SK-N-MC (cell line): ENCODE results near the gene FAM107B.

Experiments used
- DNase-seq: peaks from one replicate; pipeline ENCODE4 v3.0.0-alpha.2; 2011; ENCODE audit warnings: low read depth, low spot score
- H3K27ac ChIP-seq: fragments of 200-600 bp; sonication (generic); 2 replicates; pipeline ENCODE4 v1.5.1; 2016; ENCODE audit warnings: mixed run types
- H3K36me3 ChIP-seq: fragments of 200-600 bp; sonication (generic); 2 replicates; pipeline ENCODE4 v1.6.1; 2017; ENCODE audit warnings: antibody characterized with exemption, low read length, mixed read lengths; ENCODE audit not compliant: insufficient read depth
- H3K4me3 ChIP-seq: fragments of 200-600 bp; sonication (generic); 2 replicates; pipeline ENCODE4 v1.5.1; 2016
- H3K9ac ChIP-seq: fragments of 200-600 bp; sonication (generic); 2 replicates; pipeline ENCODE4 v1.8.0; 2017; ENCODE audit warnings: mixed run types, mixed read lengths; ENCODE audit not compliant: insufficient read length
- H3K9me3 ChIP-seq: fragments of 200-600 bp; sonication (generic); 2 replicates; pipeline ENCODE4 v1.6.1; 2017; ENCODE audit warnings: low read depth, mild to moderate bottlenecking, antibody characterized with exemption, low read length, moderate library complexity, mixed read lengths
- EZH2 ChIP-seq: fragments of 200-600 bp; sonication (generic); IDR thresholded peaks from one replicate; pipeline ENCODE4 v1.6.1; 2017; ENCODE audit warnings: antibody characterized with exemption
- FOXP2 ChIP-seq: optimal IDR thresholded peaks from 2 replicates; pipeline ENCODE3; 2011; ENCODE audit warnings: mild to moderate bottlenecking, moderate library complexity; ENCODE audit not compliant: insufficient read depth; ENCODE audit errors: extremely low read length, control extremely low read depth
- POLR2AphosphoS5 ChIP-seq: IDR thresholded peaks from 2 replicates; pipeline ENCODE4 v1.6.1; 2012; ENCODE audit warnings: mild to moderate bottlenecking, low read depth, low read length, borderline replicate concordance

Gene FAM107B

GRCh38 chr10:14670551-14671240 is 104.0 kb downstream of the FAM107B start:
- Histone ChIP-seq H3K4me3 (no peak overlapping the region), H3K36me3 (no peaks in the 10 kb centered on the region), H3K27ac (no peak overlapping the region), H3K9me3 (no peaks in the 10 kb centered on the region), H3K9ac (no peak overlapping the region)
- TF ChIP-seq EZH2 = no peak
- no peak for TF ChIP-seq POLR2AphosphoS5
- TF ChIP-seq FOXP2 = no peak
- no peak for DNase-seq

GRCh38 chr10:14669576-14669975 is 105.1 kb downstream of the FAM107B start:
- Histone ChIP-seq H3K9ac (no peak overlapping the region), H3K4me3 (no peak overlapping the region), H3K27ac (no peak overlapping the region), H3K9me3 (no peaks in the 10 kb centered on the region), H3K36me3 (no peaks in the 10 kb centered on the region)
- DNase-seq = no peak
- no peak for TF ChIP-seq EZH2
- no peak for TF ChIP-seq FOXP2
- no peak for TF ChIP-seq POLR2AphosphoS5

GRCh38 chr10:14667781-14668180 is 106.9 kb downstream of the FAM107B start:
- Histone ChIP-seq H3K9ac (no peak overlapping the region), H3K4me3 (no peak overlapping the region), H3K36me3 (no peaks in the 10 kb centered on the region), H3K27ac (no peak overlapping the region), H3K9me3 (no peaks in the 10 kb centered on the region)
- TF ChIP-seq FOXP2 (no peak), POLR2AphosphoS5 (no peak), EZH2 (no peak)
- DNase-seq = no peak

- no peaks in the 10 kb centered on the region for H3K36me3 ChIP-seq
- H3K9me3 ChIP-seq = no peaks in the 10 kb centered on the region
- no peak overlapping the region for H3K4me3 ChIP-seq
- no peak for DNase-seq
- no peak overlapping the region for H3K9ac ChIP-seq
- no peak overlapping the region for H3K27ac ChIP-seq
- no peak for TF ChIP-seq FOXP2
- no peak for TF ChIP-seq POLR2AphosphoS5
- TF ChIP-seq EZH2 = no peak
Observed at GRCh38 chr10:14667280-14667679, 107.4 kb downstream of the FAM107B start.

- no peaks in the 10 kb centered on the region for H3K9me3 ChIP-seq
- H3K9ac ChIP-seq = no peak overlapping the region
- no peak overlapping the region for H3K27ac ChIP-seq
- TF ChIP-seq EZH2 = no peak
- no peak for TF ChIP-seq FOXP2
- no peaks in the 10 kb centered on the region for H3K36me3 ChIP-seq
- no peak for DNase-seq
- H3K4me3 ChIP-seq = no peak overlapping the region
Observed at GRCh38 chr10:14665865-14666857, 108.5 kb downstream of the FAM107B start.

GRCh38 chr10:14665304-14665703 is 109.4 kb downstream of the FAM107B start:
- Histone ChIP-seq H3K9ac (no peak overlapping the region), H3K9me3 (no peaks in the 10 kb centered on the region), H3K36me3 (no peaks in the 10 kb centered on the region), H3K4me3 (no peak overlapping the region), H3K27ac (no peak overlapping the region)
- no peak for TF ChIP-seq POLR2AphosphoS5
- no peak for TF ChIP-seq FOXP2
- no peak for TF ChIP-seq EZH2
- no peak for DNase-seq

- no peaks in the 10 kb centered on the region for H3K9me3 ChIP-seq
- no peak overlapping the region for H3K9ac ChIP-seq
- no peak for DNase-seq
- H3K36me3 ChIP-seq = no peaks in the 10 kb centered on the region
- TF ChIP-seq FOXP2 (no peak), POLR2AphosphoS5 (no peak), EZH2 (no peak)
- H3K27ac ChIP-seq = no peak overlapping the region
- no peak overlapping the region for H3K4me3 ChIP-seq
Observed at GRCh38 chr10:14664345-14664744, 110.4 kb downstream of the FAM107B start.

- Histone ChIP-seq H3K27ac (no peak overlapping the region), H3K36me3 (no peaks in the 10 kb centered on the region), H3K4me3 (no peak overlapping the region), H3K9me3 (no peaks in the 10 kb centered on the region), H3K9ac (no peak overlapping the region)
- no peak for TF ChIP-seq POLR2AphosphoS5
- DNase-seq = no peak
Observed at GRCh38 chr10:14661818-14662217, 112.9 kb downstream of the FAM107B start.
